HG03469 (cell line): ENCODE results near the gene SYT14.
"Not testable (repeated sequence)": the region's sequence is repeated elsewhere in the genome, so short reads cannot be mapped to it uniquely, and the experiment has no call there.

Experiments used
- ATAC-seq: cut with Tn5 transposase; IDR thresholded peaks from one replicate; pipeline ENCODE4 v1.9.1; 2021; ENCODE audit warnings: mild to moderate bottlenecking, moderate library complexity, moderate number of reproducible peaks; ENCODE audit not compliant: unreplicated experiment

The SYT14 gene

GRCh38 chr1:210195635-210196160, 257.7 kb downstream of the SYT14 start:
- no peak for ATAC-seq

GRCh38 chr1:210196266-210196665, 258.2 kb downstream of the SYT14 start:
- ATAC-seq: not testable (repeated sequence)

GRCh38 chr1:210198840-210199239, 260.8 kb downstream of the SYT14 start:
- no peak for ATAC-seq

DNA sequence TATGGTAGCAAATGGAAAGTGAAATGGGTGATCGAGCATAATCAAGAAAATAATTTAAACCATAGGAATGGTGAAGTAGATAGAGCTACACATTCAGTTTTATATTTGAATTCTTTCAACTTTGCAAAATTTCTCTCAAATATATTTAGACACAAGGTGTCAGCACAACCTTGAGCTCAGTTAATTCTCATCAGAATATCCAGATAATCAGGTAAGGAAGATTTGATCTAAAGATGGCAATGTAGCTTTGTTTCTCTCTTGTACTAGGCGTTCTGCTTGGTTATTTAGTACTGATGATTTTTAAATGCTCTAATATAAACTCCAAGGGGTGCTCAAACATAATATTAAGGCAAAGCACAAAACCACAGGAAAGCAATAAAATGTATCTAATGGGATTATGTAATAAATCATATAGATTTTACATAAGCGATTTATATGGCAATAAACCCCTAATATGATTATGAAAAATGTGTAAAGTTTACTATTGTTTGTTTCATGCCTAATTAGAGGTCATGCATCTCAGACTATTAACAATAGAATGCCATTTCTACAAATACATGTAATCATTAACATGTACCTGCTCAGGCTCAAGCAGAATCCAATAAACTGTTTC, 262.2 kb downstream of the SYT14 start:
- ATAC-seq: no peak

GRCh38 chr1:210201681-210202080, 263.7 kb downstream of the SYT14 start:
- ATAC-seq: no peak

GRCh38 chr1:210207597-210208450, 269.8 kb downstream of the SYT14 start:
- no peak for ATAC-seq

DNA sequence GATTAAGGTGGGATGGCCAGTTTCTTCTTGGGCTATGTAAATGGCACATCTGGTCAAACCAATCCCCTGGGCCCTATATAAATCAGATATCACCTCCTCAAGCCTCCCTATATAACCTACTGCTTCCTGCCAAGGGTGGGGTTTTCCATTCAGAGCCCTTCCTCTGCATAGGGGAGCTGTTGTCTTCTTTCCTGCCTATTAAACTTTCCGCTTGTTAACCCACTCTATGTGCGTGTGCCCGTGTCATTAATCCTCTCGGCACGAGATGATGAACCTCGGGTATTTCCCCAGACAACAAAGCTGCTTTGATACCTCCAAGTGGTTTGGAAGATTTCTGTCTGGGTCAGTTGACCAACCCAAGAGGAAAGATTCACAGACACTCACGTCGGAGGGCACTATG, 275.3 kb downstream of the SYT14 start:
- no peak for ATAC-seq

DNA sequence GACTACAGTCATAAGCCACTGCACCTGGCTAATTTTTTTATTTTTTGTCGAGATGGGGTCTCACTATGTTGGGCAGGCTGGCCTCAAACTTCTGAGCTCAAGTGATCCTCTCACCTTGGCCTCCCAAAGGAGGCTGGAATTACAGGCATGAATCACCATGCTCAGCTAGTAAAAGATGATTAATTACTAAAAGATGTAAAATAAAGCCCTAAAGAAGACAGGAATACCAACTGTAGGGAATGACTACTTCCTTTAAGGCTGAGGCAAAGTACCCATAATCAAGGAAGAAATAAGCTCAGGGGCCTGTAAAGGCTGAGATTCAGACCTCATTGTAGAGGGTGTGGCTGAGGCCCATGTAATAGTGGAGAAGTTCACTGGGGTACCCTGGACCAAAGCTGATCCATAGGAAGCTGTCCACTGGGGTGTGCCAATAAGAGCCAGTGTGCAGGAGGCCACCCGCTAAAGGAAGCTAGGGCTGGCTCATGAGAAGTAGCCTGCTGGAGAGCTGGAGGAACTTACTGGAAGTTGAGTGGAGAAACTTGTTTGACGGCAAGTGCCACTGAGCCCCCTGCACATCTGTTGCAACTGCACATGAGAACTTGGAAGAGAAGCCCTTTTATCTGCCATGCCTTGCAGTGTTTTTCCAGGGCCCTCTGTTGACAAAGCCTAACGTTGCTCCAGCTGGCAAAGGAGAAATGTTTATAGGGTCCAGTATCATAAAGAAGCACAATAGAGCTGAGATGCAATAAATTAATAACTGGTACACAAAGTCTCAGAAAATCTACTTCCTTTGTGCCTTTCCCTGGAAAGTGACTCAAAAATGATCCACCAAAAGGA, 276.8 kb downstream of the SYT14 start:
- no peak for ATAC-seq

DNA sequence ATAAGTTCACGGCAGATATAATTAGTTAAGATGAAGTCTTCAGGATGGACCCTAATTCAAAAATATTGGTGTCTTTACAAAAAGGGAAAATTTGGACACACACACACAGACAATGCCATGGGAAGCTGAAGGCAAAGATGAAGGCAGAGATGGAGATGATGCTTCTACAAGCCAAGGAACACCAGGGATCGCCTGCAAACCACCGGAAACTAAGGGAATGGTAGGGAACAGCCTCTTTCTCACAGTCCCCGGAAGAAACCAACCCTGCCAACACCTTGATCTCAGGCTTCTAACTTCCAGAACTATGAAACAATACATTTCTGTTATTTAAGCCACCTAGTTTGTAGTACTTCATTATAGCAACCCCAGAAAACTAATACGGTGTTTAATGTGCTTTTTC, 279.5 kb downstream of the SYT14 start:
- ATAC-seq: no peak

GRCh38 chr1:210218047-210218446, 280.0 kb downstream of the SYT14 start:
- ATAC-seq: no peak
